GM12878 (cell line): ENCODE results near the gene RP9. TPM values are rescaled to one million over a fixed set of nuclear protein-coding genes. Genes with fewer than 3 reads are reported as not detected.

Source experiments
- ATAC-seq: fragments of 200-7000 bp; cut with Tn5 transposase; 3 replicates; pipeline ENCODE4 v1.9.1; 2020; ENCODE audit warnings: mild to moderate bottlenecking, moderate library complexity
- Bru-seq: library from RNA; stranded (reverse); fragments of 400-500 nt; gene quantifications from one replicate; lab custom pipeline; 2021; lab: Mats Ljungman, UMichigan
- BruChase-seq, 2 experiments: library from RNA; stranded (reverse); fragments of 400-500 nt; gene quantifications; one replicate each; lab custom pipeline; 2021; lab: Mats Ljungman, UMichigan
- BruUV-seq: library from RNA; stranded (reverse); fragments of 400-500 nt; replicated peaks from 2 replicates; lab custom pipeline; 2021; lab: Mats Ljungman, UMichigan
- CTCF ChIA-PET: fragments of 300-600 bp; sonication (Branson Sonifier 250); formaldehyde crosslinking; extraction: SDS; loops from one replicate; lab custom pipeline; 2021; ENCODE audit warnings: inconsistent platforms; lab: Yijun Ruan, JAX
- POLR2A ChIA-PET: fragments of 350-600 bp; formaldehyde crosslinking; extraction: SDS; loops from one replicate; lab custom pipeline; 2021; ENCODE audit warnings: inconsistent platforms; lab: Charles Lee
- RAD21 ChIA-PET: fragments of 300-600 bp; sonication (Branson Sonifier 250); formaldehyde crosslinking; loops from one replicate; lab custom pipeline; 2023; ENCODE audit warnings: antibody characterized with exemption; ENCODE audit not compliant: unreplicated experiment; lab: Charles Lee
- SMC1A ChIA-PET: fragments of 300-600 bp; sonication (Branson Sonifier 250); formaldehyde crosslinking; loops from one replicate; lab custom pipeline; 2023; ENCODE audit not compliant: unreplicated experiment, uncharacterized antibody; lab: Charles Lee
- DNase-seq: peaks from one replicate; pipeline ENCODE4 v3.0.0-alpha.2; 2011; ENCODE audit warnings: low read depth, low spot score
- FAIRE-seq: peaks from 3 replicates; lab custom pipeline; 2011; peaks lifted over from hg19 to GRCh38; lab: Jason Lieb, UNC
- H2AFZ ChIP-seq: 2 replicates; pipeline ENCODE4 v1.6.0; 2011; ENCODE audit warnings: low read depth, low read length, control low read depth; ENCODE audit not compliant: control insufficient read depth
- H3K27ac ChIP-seq: 2 replicates; pipeline ENCODE4 v1.5.1; 2011; ENCODE audit warnings: control low read depth; ENCODE audit not compliant: control insufficient read depth, insufficient read depth
- H3K27me3 ChIP-seq, 2 experiments: replicated peaks in 1 of 2; 2 replicates each; pipeline versions ENCODE4 v1.6.0 to v1.6.1; 2011; ENCODE audit warnings: low read length in 1 of 2; ENCODE audit not compliant: control insufficient read depth in 2 of 2, insufficient read depth in 2 of 2
- H3K36me3 ChIP-seq, 2 experiments: 2 replicates each; pipeline ENCODE4 v1.5.1; 2011; ENCODE audit warnings: low read length in 1 of 2; ENCODE audit not compliant: control insufficient read depth in 2 of 2, insufficient read depth in 2 of 2
- H3K4me1 ChIP-seq: 2 replicates; pipeline ENCODE4 v1.6.1; 2011; ENCODE audit warnings: mild to moderate bottlenecking, low read length, moderate library complexity, mixed read lengths; ENCODE audit not compliant: control insufficient read depth, insufficient read depth
- H3K4me2 ChIP-seq: 2 replicates; pipeline ENCODE4 v1.6.0; 2011; ENCODE audit warnings: control low read depth; ENCODE audit not compliant: control insufficient read depth, insufficient read depth
- H3K4me3 ChIP-seq: fragments of 200-600 bp; sonication (generic); 2 replicates; pipeline ENCODE4 v1.5.1; 2016
- H3K79me2 ChIP-seq: 2 replicates; pipeline ENCODE4 v1.6.0; 2011; ENCODE audit warnings: low read length; ENCODE audit not compliant: control insufficient read depth, insufficient read depth
- H3K9ac ChIP-seq: 2 replicates; pipeline ENCODE4 v1.8.0; 2011; ENCODE audit warnings: low read length, control low read depth, mixed read lengths; ENCODE audit not compliant: control insufficient read depth, insufficient read depth
- H3K9me3 ChIP-seq: replicated peaks from 3 replicates; pipeline ENCODE4 v1.5.1; 2011; ENCODE audit warnings: mild to moderate bottlenecking, low read length; ENCODE audit not compliant: control insufficient read depth, insufficient read depth
- H4K20me1 ChIP-seq: 2 replicates; pipeline ENCODE4 v1.6.0; 2011; ENCODE audit not compliant: control insufficient read depth, insufficient read depth
- BHLHE40 ChIP-seq, 2 experiments: fragments of 450-650 bp in 1 of 2; IDR thresholded peaks; 2 replicates each; pipeline ENCODE4 v1.6.1; 2011 to 2017; ENCODE audit warnings: low read depth in 2 of 2, borderline replicate concordance in 1 of 2, improper control_type of control experiment in 1 of 2, low read length in 1 of 2, mild to moderate bottlenecking in 1 of 2
- DPF2 ChIP-seq: fragments of 450-650 bp; IDR thresholded peaks from 2 replicates; pipeline ENCODE4 v1.6.1; 2017; ENCODE audit warnings: mild to moderate bottlenecking
- GABPA ChIP-seq: IDR thresholded peaks from 2 replicates; pipeline ENCODE4 v1.6.1; 2014; ENCODE audit warnings: antibody characterized with exemption, low read depth, mild to moderate bottlenecking, inconsistent platforms
- GATAD2B ChIP-seq: fragments of 450-650 bp; conservative IDR thresholded peaks from 2 replicates; pipeline ENCODE4 v1.6.1; 2017; ENCODE audit warnings: low read depth, mild to moderate bottlenecking, moderate library complexity
- LARP7 ChIP-seq: fragments of 450-650 bp; IDR thresholded peaks from 2 replicates; pipeline ENCODE4 v1.6.1; 2017; ENCODE audit warnings: mild to moderate bottlenecking
- NR2F1 ChIP-seq: fragments of 450-650 bp; conservative IDR thresholded peaks from 2 replicates; pipeline ENCODE4 v1.6.1; 2017; ENCODE audit warnings: mild to moderate bottlenecking
- RAD21 ChIP-seq: IDR thresholded peaks from 2 replicates; pipeline ENCODE4 v1.6.1; 2011; ENCODE audit warnings: mild to moderate bottlenecking, low read depth, low read length, moderate library complexity; ENCODE audit not compliant: insufficient read depth
- SIX5 ChIP-seq: IDR thresholded peaks from 2 replicates; pipeline ENCODE4 v1.6.1; 2011; ENCODE audit warnings: mild to moderate bottlenecking, low read depth, low read length, moderate library complexity; ENCODE audit not compliant: severe bottlenecking
- SMARCA5 ChIP-seq: fragments of 450-650 bp; IDR thresholded peaks from 2 replicates; pipeline ENCODE4 v1.6.1; 2017; ENCODE audit warnings: mild to moderate bottlenecking
- TARDBP ChIP-seq: IDR thresholded peaks from 2 replicates; pipeline ENCODE4 v1.6.1; 2016; ENCODE audit warnings: borderline replicate concordance
- ZBTB40 ChIP-seq: fragments of 450-650 bp; IDR thresholded peaks from 2 replicates; pipeline ENCODE4 v1.6.1; 2016; ENCODE audit warnings: mild to moderate bottlenecking, moderate library complexity, borderline replicate concordance
- ZNF622 ChIP-seq: fragments of 450-650 bp; IDR thresholded peaks from 2 replicates; pipeline ENCODE4 v1.6.1; 2017; ENCODE audit warnings: mild to moderate bottlenecking, inconsistent platforms
- WGBS: methylation state at CpG from one replicate; pipeline ENCODE4 v1.1.6; 2016; ENCODE audit warnings: low lambda C conversion rate; ENCODE audit not compliant: insufficient replicate concordance, insufficient coverage; ENCODE audit errors: missing lambda C conversion rate; 5-methylcytosine and 5-hydroxymethylcytosine counted together
- in situ Hi-C: fragments of 300-500 bp; cut with MboI; formaldehyde crosslinking; loops from 9 replicates; pipeline ENCODE4 v1.14.3; 2018; ENCODE audit warnings: mixed read lengths
- intact Hi-C: fragments of 100-400 bp; cut with micrococcal nuclease; formaldehyde crosslinking; loops from one replicate; pipeline ENCODE4 v1.14.2; 2022; ENCODE audit not compliant: unreplicated experiment
- long read RNA-seq, 2 experiments: library from polyadenylated mRNA; unstranded; transcript quantifications; one replicate each; pipeline ENCODE4 v2.0.0, GENCODE V29; 2019 to 2020
- polyA minus RNA-seq, 3 experiments: library from RNA; depleted of rRNA, polyadenylated mRNA; stranded (reverse); fragments of >200 nt; gene quantifications; 2 replicates each; pipeline ENCODE4 v1.2.3, GENCODE V29; 2011
- polyA plus RNA-seq, 11 experiments: library from polyadenylated mRNA; depleted of rRNA in 4 of 11; unstranded in 6 of 11; stranded (reverse) in 5 of 11; fragments of >200 nt; fragmentation: Nextera tagmentation in 4 of 11; fragmentation: Illumina TruSeq in 1 of 11; extraction: Ambion mirVana in 4 of 11; extraction: Trizol in 1 of 11; gene quantifications; 1 replicate in 1 of 11; 2 replicates in 10 of 11; pipeline versions ENCODE4 v1.2.1 to v1.2.3, GENCODE V29; 2011 to 2016; ENCODE audit warnings: inconsistent platforms in 2 of 11, missing spikeins in 2 of 11, low read depth in 1 of 11
- total RNA-seq, 4 experiments: library from RNA; depleted of rRNA in 3 of 4; stranded (reverse); fragments of >200 nt in 3 of 4; fragmentation: Illumina TruSeq in 1 of 4; extraction: Trizol in 1 of 4; gene quantifications; 2 replicates each; pipeline versions ENCODE4 v1.2.1 to v1.2.3, GENCODE V29; 2013 to 2021
- TF ChIP-seq, protein P1 (sequence below): IDR thresholded peaks from 2 replicates; pipeline ENCODE4 v1.6.1; 2012; ENCODE audit warnings: low read depth, low read length, improper control_type of control experiment

RP9 gene, protein sequence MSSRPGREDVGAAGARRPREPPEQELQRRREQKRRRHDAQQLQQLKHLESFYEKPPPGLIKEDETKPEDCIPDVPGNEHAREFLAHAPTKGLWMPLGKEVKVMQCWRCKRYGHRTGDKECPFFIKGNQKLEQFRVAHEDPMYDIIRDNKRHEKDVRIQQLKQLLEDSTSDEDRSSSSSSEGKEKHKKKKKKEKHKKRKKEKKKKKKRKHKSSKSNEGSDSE
- total RNA-seq (2013; cell fraction: nucleolus; rRNA removed) = 14.0 and 14.6 TPM in 2 replicates
- total RNA-seq (2014; rRNA removed) (13.9 and 14.8 TPM in 2 replicates), total RNA-seq (2014; rRNA removed; fragmentation: Illumina TruSeq; extraction: Trizol) (17.7 and 18.5 TPM in 2 replicates), total RNA-seq (2021) (9.7 and 11.4 TPM in 2 replicates), polyA plus RNA-seq (2011; rRNA removed) (20.2 and 20.3 TPM in 2 replicates), polyA plus RNA-seq (2014; fragmentation: Illumina TruSeq; extraction: Trizol) (20.8 and 25.3 TPM in 2 replicates), polyA plus RNA-seq (2014; fragmentation: Nextera tagmentation; extraction: Ambion mirVana) (1 to 10 TPM; 7.6 to 9.6 TPM), polyA plus RNA-seq (2014; rRNA removed) (16.1 and 16.3 TPM in 2 replicates), polyA plus RNA-seq (2016; fragmentation: Nextera tagmentation; extraction: Ambion mirVana) (10 to 100 TPM; 21.8 to 23.9 TPM), polyA minus RNA-seq (2011; rRNA and poly(A)+ RNA removed) (10.7 and 12.9 TPM in 2 replicates), Bru-seq, nascent RNA (percentile 80 among the genes with signal in this experiment), BruChase-seq, experiment 1, labeled RNA remaining after a 6-hour chase (percentile 65 among the genes with signal in this experiment), BruChase-seq, experiment 2, labeled RNA remaining after a 2-hour chase (percentile 72 among the genes with signal in this experiment)
- 16.2 TPM for polyA plus RNA-seq (2011; ENCODE audit: low read depth)
- 12.6 and 16.5 TPM in 2 replicates for polyA plus RNA-seq (2011; cell fraction: cytosol; rRNA removed)
- 16.5 and 20.0 TPM in 2 replicates for polyA plus RNA-seq (2011; cell fraction: nucleus; rRNA removed)
- polyA plus RNA-seq (2012) = 15.2 and 16.0 TPM in 2 replicates
- polyA minus RNA-seq (2011; cell fraction: cytosol; rRNA and poly(A)+ RNA removed) = 3.5 and 6.7 TPM in 2 replicates
- polyA minus RNA-seq (2011; cell fraction: nucleus; rRNA and poly(A)+ RNA removed) = 14.6 and 20.7 TPM in 2 replicates
- long read RNA-seq, experiment 1, transcript RP9-201 (6 exons, 1,121 nt) = major isoform, 11 of 12 reads
- long read RNA-seq, experiment 1, partial matches to known transcripts = 1 of 12 reads
- long read RNA-seq, experiment 1, other reads (novel, unspliced or antisense) = 0 of 12 reads
- long read RNA-seq, experiment 2, partial matches to known transcripts = 0 of 4 reads
- long read RNA-seq, experiment 2, other reads (novel, unspliced or antisense) = 0 of 4 reads

DNA sequence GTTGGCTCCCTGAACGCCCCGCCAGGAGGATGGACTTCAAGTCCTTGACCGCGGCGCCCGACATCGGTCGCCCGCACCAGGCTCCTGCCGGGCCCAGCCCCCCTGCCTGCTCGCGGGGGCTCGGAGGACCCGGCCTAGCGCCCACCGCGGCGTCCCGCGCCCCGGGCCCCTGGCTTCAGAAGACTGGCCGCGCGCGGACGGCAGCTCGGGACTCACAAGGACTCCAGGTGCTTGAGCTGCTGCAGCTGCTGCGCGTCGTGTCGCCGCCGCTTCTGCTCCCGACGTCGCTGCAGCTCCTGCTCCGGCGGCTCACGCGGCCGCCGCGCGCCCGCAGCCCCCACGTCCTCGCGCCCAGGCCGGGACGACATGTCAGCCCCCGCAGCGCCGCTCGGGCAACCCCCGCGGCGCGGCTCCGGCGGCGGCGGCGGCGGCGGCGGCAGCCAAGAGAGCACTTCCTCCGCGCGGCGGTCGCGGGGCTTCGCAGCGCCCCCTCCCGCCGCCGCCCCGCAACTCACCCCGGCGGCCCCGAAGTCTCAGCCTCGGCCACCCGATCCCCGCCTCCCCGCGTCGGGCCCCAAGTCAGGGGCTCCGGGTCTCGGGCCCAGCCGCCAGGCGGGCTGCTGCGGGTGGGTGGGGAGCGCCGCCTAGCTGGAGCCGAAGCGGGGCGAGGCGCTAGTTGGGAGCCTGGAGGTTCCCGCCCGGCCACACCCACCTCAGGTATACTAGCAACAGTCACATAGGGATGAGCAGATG lies at the start of gene RP9:
TSS of gene RP9 (minus strand) at position 400 of the 753 bp plus-strand sequence. CDS start at position 368, 32 bp downstream.
- FAIRE-seq = no peak
- Histone ChIP-seq H3K27ac (peak within 1 kb of the TSS; percentile 45), H3K9ac (peak within 1 kb of the TSS; percentile 74), H3K79me2 (peaks cover 32% of the 10 kb centered on the region), H3K27me3 (no peaks in the 10 kb centered on the region; a peak in 1 of 4 replicates), H3K4me1 (peaks cover 11% of the 10 kb centered on the region; the same call in 1 of the 2 replicates), H2AFZ (peak within 1 kb of the TSS; percentile 76), H3K36me3 (no peaks in the 10 kb centered on the region; a peak in 1 of 4 replicates), H4K20me1 (0 out of 2 replicates have a peak, but pooled peaks cover 2% of the 10 kb centered on the region), H3K4me3 (peak within 1 kb of the TSS; percentile 96), H3K4me2 (peak within 1 kb of the TSS; percentile 100), H3K9me3 (no peaks in the 10 kb centered on the region)
- ChIA-PET CTCF (interaction anchor here (0.8 to 4.4 kb wide), 21 partner anchors 12 to 623 kb away, joined by 3 to 95 read pairs (median 6); partner anchors contain the start of gene NT5C3A), SMC1A (interaction anchor here (1.0 to 3.2 kb wide), 11 partner anchors 20 to 416 kb away, joined by 3 to 51 read pairs (median 11); partner anchors contain the start of genes BBS9, KBTBD2 and NT5C3A), RAD21 (interaction anchor here (1.1 to 3.3 kb wide), 13 partner anchors 20 to 309 kb away, joined by 3 to 30 read pairs (median 9); partner anchors contain the start of genes BBS9, KBTBD2 and NT5C3A), POLR2A (interaction anchor here (0.9 to 2.5 kb wide), 4 partner anchors 21 to 57 kb away, joined by 3 to 11 read pairs (median 6); partner anchors contain the start of gene NT5C3A)
- peak; percentile 89 for ATAC-seq
- 2% methylated on average over 41 of the region's 100 CpGs for WGBS
- BruUV-seq = no TSS peak
- in situ Hi-C loops (loop anchor here (10.0 kb wide), 1 partner anchor 414 kb away; no protein-coding TSS in a partner anchor), intact Hi-C loops (loop anchor here (2.0 to 10.0 kb wide), 4 partner anchors 46 to 344 kb away; partner anchors contain the start of genes FKBP9, KBTBD2 and NT5C3A)
- no peak for DNase-seq
- no peak for TF ChIP-seq ZBTB40
- TF ChIP-seq RAD21 = peak; percentile 34
- peak; percentile 87 for TF ChIP-seq GATAD2B
- TF ChIP-seq SIX5 = peak; percentile 43
- TF ChIP-seq LARP7 = peak; percentile 97
- TF ChIP-seq GABPA = peak; percentile 68; the same call in 1 of the 2 replicates
- TF ChIP-seq TARDBP = no peak
- TF ChIP-seq ZNF622 = no peak
- peak; percentile 79 for TF ChIP-seq DPF2
- peak in 1 of 2 experiments; percentile 64; a peak in 2 of 4 replicates for TF ChIP-seq BHLHE40 (IDR thresholded peaks at IDR 0.05; ENCODE audit: borderline replicate concordance in 1 of 2, low read depth in 2 of 2, low read length in 1 of 2)
- peak; percentile 29; the same call in 1 of the 2 replicates for TF ChIP-seq NR2F1
- TF ChIP-seq, protein P1, sequence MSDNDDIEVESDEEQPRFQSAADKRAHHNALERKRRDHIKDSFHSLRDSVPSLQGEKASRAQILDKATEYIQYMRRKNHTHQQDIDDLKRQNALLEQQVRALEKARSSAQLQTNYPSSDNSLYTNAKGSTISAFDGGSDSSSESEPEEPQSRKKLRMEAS = no peak
- TF ChIP-seq SMARCA5 = peak; percentile 85; the same call in 1 of the 2 replicates
